Central memory CD4-positive, alpha-beta T cell (primary cell): ENCODE results near the gene QPCT.
A peak's percentile ranks its signal among the peaks of the same experiment; 100 is the strongest.
"Not testable (repeated sequence)": the region's sequence is repeated elsewhere in the genome, so short reads cannot be mapped to it uniquely, and the experiment has no call there.

Experiments used
- DNase-seq: peaks from one replicate; pipeline ENCODE4 v3.0.0; 2022

Gene QPCT

DNA sequence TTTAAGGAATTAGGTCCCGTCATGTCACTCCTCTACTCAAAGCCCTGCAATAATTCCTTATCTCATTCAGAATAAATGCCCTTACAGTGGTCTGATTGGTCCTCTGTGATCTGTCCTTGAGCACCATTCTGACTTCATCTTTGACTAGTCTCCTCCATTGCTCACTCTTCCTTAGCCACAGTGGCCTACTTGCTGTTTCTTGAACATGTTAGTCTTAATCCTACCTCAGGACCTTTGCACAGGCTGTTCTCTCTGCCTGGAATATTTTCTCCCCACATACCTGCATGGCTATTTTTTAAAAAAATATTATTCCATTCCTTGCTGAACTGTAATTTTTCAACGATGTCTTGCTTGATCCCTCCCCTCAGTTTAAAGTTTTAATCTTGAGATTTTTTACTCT is 48.0 kb downstream of the QPCT start:
- no peak for DNase-seq

DNA sequence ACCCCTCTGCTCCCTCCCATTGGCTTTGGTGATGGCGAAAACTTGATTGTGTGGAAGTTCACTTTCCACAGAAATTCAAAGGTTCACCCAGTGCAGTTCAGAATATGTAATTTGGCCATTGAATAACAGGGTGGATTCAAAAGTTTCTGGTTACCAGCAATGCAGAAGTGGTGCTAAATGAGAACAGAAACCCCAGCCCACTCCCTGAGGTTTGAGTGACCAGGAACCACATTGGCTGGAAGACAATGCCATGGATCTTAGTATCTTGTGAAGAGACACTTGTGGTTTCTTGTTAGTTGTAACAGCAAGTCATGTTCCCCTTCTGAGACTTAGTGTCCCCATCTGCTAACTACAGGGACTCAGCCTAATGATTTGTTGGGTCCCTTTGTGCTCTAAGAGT is 49.8 kb downstream of the QPCT start:
- no peak for DNase-seq

- no peak for DNase-seq
Measured at GRCh38 chr2:37394796-37395555, 50.5 kb downstream of the QPCT start.

- no peak for DNase-seq
Measured at GRCh38 chr2:37396890-37397565, 52.6 kb downstream of the QPCT start.

- DNase-seq = no peak
Measured at GRCh38 chr2:37398990-37399389, 54.6 kb downstream of the QPCT start.

GRCh38 chr2:37400041-37400440 is 55.6 kb downstream of the QPCT start:
- DNase-seq = no peak

- DNase-seq = no peak
Measured at GRCh38 chr2:37402636-37403035, 58.2 kb downstream of the QPCT start.

- no peak for DNase-seq
Measured at GRCh38 chr2:37405781-37406180, 61.4 kb downstream of the QPCT start.

DNA sequence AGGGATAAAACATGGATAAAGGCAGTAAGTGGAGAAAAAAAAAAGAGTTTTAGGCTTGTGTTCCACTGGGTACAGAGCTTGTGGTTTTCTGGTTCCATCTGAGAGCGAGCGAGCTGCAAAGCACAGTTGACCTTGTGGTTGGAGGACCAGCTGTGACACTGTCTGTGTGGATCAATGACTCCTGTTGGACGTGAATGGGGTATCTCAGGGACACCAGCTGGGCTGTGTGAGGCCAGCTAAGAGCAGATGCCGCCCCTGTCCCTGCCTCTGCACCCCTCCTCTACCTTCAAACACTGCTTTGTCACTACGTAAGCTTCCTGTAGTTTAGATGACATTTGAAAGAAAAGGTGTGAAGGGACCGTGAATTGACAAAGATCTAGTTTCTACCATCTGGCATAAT is 67.8 kb downstream of the QPCT start:
- DNase-seq = no peak

- not testable (repeated sequence) for DNase-seq
Measured at GRCh38 chr2:37413911-37414469, 69.6 kb downstream of the QPCT start.

- DNase-seq = peak; percentile 39
Measured at GRCh38 chr2:37414470-37414949, 70.1 kb downstream of the QPCT start.

DNA sequence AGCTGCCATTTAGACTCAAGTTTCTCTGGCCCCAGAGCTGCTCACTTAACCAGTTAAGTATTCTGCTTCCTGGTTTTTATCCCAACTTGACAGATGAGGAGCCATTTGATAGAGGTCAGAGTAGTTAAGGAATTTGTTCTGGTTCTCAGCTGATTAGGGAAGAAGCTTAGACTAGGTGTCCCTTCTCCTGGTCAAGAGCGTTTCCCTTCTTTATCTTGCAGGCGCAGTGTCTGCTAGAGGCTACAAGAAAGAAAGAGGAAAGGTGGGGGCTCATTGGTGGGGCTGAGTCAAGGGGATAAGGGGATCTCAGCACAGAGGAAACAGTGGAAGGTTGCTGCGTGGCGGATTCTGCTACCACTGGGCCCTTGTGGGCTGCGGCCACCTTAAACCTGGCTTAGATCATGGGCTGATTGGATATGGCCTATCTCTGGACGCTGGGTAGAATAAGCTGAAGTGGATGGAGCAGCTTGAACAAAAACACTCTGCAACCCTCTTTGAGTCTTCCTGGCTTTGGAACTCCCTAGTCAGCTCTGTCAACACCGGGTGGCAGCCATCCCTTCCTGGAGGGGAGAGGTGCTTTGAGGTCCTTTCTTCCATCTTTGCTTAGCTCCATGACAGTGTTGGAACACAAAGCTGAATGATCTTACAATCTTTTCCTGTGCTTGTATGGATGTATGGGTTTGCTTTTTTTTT is 70.8 kb downstream of the QPCT start:
- no peak for DNase-seq

GRCh38 chr2:37417321-37417720 is 72.9 kb downstream of the QPCT start:
- DNase-seq = no peak

- no peak for DNase-seq
Measured at GRCh38 chr2:37418956-37419355, 74.5 kb downstream of the QPCT start.

DNA sequence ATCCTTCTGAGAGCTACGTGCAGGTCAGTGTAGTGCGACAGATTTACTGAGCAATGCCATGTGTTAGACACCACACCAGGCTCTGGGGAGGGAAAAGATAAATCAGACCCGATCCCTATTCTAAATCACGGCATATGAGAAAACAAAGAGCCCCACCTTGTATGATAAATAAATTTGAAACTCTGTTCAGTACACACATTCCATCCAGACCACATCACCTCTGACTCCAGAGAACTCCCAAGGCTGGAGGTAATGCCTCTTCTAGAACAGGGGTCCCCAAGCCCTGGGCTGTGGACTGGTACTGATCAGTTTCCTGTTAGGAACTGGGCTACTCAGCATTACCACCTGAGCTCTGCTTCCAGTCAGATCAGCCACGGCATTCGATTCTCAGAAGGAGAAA is 77.3 kb downstream of the QPCT start:
- no peak for DNase-seq

DNA sequence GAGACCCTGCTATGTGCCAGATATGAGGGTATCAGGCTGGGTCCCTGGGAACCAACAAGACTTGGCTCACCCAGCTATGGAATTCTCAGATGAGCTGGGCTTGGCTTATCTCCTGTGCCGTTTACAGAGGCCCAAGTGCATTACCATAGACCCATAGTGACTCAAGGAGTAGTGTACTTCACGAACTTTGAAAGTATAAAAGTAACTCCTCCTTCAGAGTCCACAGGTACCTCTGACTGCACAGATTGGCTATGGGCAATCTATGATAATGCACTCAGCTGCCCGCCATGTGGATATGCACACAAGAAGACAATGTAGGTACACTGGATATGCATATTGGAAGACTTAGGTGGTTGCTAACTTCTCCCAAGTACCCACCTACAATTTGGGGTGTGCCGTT is 78.4 kb downstream of the QPCT start:
- no peak for DNase-seq
